NCI-H2029 (cell line): ENCODE measurements around the gene NUP93.

Experiments
- DNase-seq: peaks from one replicate; lab custom pipeline; 2025; lab: John Stamatoyannopoulos, UW

NUP93 gene

DNA sequence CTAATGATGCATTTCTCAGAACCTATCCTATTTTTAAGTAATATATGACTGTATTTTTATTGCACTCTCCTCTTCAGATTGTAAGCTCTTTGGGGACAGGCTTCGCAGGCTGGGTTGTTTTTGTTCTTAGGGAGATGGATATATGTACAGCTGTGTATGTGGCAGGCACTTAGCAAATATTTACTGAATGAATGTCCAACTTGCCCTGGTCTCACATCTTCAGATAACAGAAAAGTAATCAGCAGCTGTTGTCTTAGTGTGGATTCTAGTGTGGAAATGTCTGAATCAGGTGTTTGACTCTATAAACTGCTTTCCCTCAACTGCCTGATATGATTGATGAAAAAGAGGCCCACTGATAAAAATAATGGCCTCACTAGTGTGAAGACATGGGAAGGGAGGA, 88.0 kb downstream of the NUP93 start:
- no peak for DNase-seq

- DNase-seq, result no peak
These were observed 93.3 kb downstream of the NUP93 start for GRCh38 chr16:56823081-56823733.

- DNase-seq, result peak; percentile 2
These were observed 94.4 kb downstream of the NUP93 start for GRCh38 chr16:56824331-56824730.

- DNase-seq, result no peak
These were observed 94.9 kb downstream of the NUP93 start for GRCh38 chr16:56824804-56825203.

- DNase-seq, result no peak
These were observed 95.9 kb downstream of the NUP93 start for GRCh38 chr16:56825826-56826225.

DNA sequence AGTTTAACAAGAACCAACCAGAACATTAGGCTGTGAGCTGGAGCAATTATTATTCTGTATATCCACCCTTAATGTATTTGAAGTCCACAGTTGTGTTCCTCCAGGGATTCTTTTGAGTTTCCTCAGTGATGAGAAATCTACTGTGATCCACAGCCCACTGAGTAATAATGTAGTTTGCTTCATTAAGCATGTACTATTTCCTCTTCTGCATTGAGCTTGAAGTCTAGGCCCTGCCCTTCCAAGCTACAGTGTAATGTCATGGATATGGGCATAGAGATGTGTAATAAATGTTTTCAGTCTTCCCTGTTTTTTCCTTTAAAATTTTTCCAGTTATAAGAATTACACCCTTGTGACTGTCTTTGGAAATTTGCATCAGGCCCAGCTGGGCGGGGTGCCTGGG, 98.7 kb downstream of the NUP93 start:
- no peak for DNase-seq

GRCh38 chr16:56830669-56831068, 100.7 kb downstream of the NUP93 start:
- no peak for DNase-seq

GRCh38 chr16:56832768-56833167, 102.8 kb downstream of the NUP93 start:
- DNase-seq, result no peak

GRCh38 chr16:56833243-56833970, 103.5 kb downstream of the NUP93 start:
- DNase-seq, result no peak

GRCh38 chr16:56835320-56835719, 105.4 kb downstream of the NUP93 start:
- DNase-seq, result no peak

GRCh38 chr16:56836410-56837230, 106.7 kb downstream of the NUP93 start:
- no peak for DNase-seq

- DNase-seq, result no peak
These were observed 108.9 kb downstream of the NUP93 start for GRCh38 chr16:56838622-56839337.

DNA sequence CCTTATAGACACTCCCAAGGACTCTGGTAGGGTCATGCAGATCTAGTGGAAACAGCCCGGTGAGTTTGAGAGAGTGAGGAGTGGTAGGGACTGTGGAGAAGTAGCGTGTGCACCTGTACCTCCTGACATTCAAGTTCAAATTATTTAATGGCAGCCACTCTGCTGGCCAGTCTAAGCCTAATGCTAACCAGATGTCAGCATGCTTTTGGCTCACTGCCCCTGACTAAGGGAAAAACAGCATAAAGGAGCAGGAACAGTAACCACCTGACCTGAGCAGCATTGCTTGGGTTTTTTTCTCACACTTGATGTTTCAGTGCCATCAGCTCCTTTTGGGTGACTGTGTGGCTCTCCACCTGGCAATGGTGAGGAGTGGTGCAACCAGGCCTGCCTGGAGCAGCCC, 111.3 kb downstream of the NUP93 start:
- no peak for DNase-seq

DNA sequence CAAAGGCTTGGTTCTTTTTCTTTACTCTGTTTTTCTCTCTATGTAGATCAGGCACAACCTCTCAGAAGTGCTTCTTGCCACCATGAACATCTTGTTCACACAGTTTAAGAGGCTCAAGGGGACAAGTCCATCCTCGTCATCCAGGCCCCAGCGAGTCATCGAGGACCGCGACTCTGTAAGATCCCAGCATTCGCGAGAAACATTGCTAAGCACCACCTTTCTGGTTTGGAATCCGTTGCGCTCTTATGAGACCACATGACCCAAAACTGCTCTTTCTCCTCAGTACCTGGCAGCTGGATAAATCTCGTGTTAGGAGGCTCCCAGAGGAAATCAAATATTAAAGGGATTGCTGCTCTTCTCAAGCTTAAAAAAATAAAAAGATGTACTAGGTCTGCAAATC, 111.7 kb downstream of the NUP93 start:
- DNase-seq, result no peak

DNA sequence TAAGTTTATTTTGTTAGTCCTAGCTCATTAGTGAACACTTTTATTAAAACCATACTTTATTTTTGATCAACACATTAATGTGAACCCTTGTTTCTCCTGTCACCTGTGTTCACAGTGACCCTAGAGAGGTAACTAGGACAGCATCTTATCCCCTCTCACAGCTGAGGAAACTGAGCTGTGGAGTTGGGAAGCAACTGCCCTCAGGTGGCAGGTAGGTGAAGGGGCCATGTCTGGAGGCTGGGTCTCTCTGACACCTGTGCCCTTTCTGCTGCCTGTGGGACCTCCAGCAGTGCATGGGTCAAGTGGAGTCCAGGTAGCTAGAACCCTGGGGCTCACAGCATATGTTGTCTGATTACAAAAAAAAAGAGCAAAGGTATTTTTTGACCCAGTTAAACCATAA, 112.2 kb downstream of the NUP93 start:
- no peak for DNase-seq

DNA sequence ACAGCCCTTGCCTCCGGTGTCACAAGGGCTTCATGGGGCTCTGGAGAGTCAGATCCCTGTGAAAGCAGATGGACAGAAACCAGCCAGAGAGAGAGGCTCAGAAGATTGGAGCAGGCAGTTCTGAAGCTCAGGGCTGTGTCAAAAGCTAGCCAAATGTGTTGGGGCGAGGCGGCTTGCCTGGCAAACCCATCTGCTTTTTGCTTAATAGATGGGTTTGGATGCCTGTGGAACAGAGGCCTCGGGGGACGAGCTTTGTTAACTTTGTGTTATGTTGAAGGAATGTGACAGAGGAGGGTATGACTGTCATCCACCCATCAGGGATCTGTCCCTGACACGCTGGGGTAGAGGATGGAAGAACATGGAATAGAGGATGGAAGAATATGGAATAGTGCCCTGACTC, 114.1 kb downstream of the NUP93 start:
- no peak for DNase-seq

DNA sequence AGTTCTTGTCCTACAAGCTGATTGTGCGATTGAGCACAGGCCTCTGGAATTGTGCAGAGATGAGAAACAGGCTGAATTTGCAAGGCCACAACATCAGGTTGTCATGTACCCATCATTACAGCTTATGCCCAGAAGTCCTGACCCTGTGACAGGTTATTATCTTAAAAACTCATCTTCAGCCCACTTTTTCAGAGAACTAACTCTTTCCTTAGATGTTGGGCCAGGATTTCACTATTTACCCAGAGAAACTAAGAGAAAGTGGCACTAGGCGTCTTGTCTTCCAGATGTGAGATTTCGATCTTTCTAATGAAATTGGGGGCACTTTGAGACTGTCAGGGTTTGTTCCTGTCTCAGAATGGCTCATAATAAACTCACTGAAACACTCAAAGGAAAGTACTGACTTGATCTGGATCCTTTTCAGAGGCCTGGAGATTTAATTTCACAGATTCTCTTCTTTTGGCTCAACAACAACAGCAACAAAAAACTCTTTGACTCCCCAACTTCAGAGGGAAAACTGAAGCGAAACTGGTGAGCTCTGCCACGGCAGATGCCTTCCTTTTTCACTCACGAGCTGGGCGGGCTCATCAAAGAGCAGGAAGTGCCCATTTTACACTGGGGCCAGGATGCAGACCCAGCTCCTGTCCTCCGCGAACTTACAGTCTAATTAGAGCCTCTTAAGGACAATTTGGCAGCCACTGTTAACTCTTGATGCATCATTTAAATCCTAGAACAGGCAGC, 117.4 kb downstream of the NUP93 start:
- DNase-seq, result no peak

DNA sequence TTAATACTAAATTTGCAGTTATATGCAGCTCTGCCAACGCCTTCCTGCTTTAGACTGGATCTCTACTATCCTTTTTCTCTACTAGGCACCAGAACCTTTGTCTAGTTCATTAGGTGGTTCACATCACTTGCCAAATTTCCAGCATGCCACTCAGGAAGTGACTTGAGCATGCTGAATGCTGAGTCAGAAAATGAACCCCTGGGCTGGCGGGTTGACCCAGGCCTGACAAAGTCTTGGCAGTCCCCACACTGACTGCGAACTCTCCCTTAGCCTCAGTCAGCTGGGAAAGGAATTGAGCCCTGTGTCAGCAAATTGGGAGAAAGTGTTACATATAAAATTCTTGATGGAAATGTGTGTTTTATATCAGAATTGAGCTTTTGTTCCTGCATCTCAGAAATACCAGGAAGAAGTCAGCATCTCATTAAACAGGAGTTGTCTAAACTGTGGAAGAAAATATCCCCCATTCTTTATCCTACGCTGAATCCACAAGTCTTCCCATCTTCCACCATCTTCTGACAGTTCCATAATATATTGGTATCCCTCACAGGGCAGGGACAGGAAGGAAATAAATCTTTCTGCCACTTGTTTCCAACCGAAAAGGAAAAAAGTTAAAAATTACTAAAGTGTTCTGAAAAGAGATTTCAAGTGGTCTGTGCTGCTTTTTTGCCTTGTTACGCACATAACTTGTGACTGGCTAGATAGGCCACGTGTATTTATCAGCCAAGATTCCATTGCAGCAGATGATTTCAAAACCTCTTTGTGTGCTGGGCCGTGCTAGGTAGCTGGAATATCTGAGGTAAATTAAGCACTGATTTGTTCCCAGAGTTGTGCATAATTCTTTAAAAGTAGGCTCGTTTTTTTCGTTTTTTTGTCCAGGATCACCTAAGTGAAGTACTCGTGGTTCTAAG, 118.4 kb downstream of the NUP93 start:
- no peak for DNase-seq

DNA sequence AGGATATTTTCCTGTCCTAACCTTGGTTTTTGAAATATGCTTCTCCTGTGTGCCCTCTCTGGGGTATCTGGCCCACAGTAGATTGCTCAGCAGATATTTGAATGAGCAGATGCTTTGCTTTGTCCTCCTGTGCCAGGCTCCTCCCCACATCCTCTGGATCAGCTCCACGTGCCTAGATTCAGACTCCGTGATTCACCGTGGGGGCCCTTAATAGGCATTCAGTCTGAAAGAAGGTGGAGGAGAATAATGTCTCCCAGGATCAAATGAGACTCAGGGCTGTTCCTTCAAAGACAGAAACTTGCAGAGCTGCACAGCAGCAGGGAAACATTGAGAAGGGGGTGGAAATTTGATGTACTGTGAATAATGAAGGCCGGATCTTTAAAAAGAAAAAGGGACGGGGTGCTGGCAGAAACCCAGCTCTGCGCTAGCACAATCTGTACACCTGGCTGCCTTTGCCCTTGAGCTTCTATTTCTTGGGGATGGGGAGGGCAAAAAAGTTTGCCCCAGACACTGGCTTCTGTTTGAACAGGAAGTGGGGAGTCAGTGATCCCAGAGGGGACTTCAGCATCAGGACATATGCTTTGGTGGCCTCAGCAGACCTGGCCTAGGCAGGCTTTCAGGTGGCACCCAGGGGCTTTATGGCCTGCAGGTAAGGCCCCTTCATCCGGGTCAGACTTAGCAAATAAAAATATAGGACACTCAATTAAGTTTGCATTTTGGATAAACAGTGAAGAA, 119.2 kb downstream of the NUP93 start:
- no peak for DNase-seq
